GM12878 (cell line): ENCODE data around the gene ZNF512B. TPM values are rescaled to one million over a fixed set of nuclear protein-coding genes. Genes with fewer than 3 reads are reported as not detected.

ENCODE experiments used
- ATAC-seq: fragments of 200-7000 bp; cut with Tn5 transposase; 3 replicates; pipeline ENCODE4 v1.9.1; 2020; ENCODE audit warnings: mild to moderate bottlenecking, moderate library complexity
- BruUV-seq: library from RNA; stranded (reverse); fragments of 400-500 nt; replicated peaks from 2 replicates; lab custom pipeline; 2021; lab: Mats Ljungman, UMichigan
- CTCF ChIA-PET: fragments of 300-600 bp; sonication (Branson Sonifier 250); formaldehyde crosslinking; extraction: SDS; loops from one replicate; lab custom pipeline; 2021; ENCODE audit warnings: inconsistent platforms; lab: Yijun Ruan, JAX
- POLR2A ChIA-PET: fragments of 350-600 bp; formaldehyde crosslinking; extraction: SDS; loops from one replicate; lab custom pipeline; 2021; ENCODE audit warnings: inconsistent platforms; lab: Charles Lee
- RAD21 ChIA-PET: fragments of 300-600 bp; sonication (Branson Sonifier 250); formaldehyde crosslinking; loops from one replicate; lab custom pipeline; 2023; ENCODE audit warnings: antibody characterized with exemption; ENCODE audit not compliant: unreplicated experiment; lab: Charles Lee
- SMC1A ChIA-PET: fragments of 300-600 bp; sonication (Branson Sonifier 250); formaldehyde crosslinking; loops from one replicate; lab custom pipeline; 2023; ENCODE audit not compliant: unreplicated experiment, uncharacterized antibody; lab: Charles Lee
- DNase-seq: peaks from one replicate; pipeline ENCODE4 v3.0.0-alpha.2; 2011; ENCODE audit warnings: low read depth, low spot score
- FAIRE-seq: peaks from 3 replicates; lab custom pipeline; 2011; peaks lifted over from hg19 to GRCh38; lab: Jason Lieb, UNC
- H2AFZ ChIP-seq: 2 replicates; pipeline ENCODE4 v1.6.0; 2011; ENCODE audit warnings: low read depth, low read length, control low read depth; ENCODE audit not compliant: control insufficient read depth
- H3K27ac ChIP-seq: 2 replicates; pipeline ENCODE4 v1.5.1; 2011; ENCODE audit warnings: control low read depth; ENCODE audit not compliant: control insufficient read depth, insufficient read depth
- H3K27me3 ChIP-seq, 2 experiments: replicated peaks in 1 of 2; 2 replicates each; pipeline versions ENCODE4 v1.6.0 to v1.6.1; 2011; ENCODE audit warnings: low read length in 1 of 2; ENCODE audit not compliant: control insufficient read depth in 2 of 2, insufficient read depth in 2 of 2
- H3K36me3 ChIP-seq, 2 experiments: 2 replicates each; pipeline ENCODE4 v1.5.1; 2011; ENCODE audit warnings: low read length in 1 of 2; ENCODE audit not compliant: control insufficient read depth in 2 of 2, insufficient read depth in 2 of 2
- H3K4me1 ChIP-seq: 2 replicates; pipeline ENCODE4 v1.6.1; 2011; ENCODE audit warnings: mild to moderate bottlenecking, low read length, moderate library complexity, mixed read lengths; ENCODE audit not compliant: control insufficient read depth, insufficient read depth
- H3K4me2 ChIP-seq: 2 replicates; pipeline ENCODE4 v1.6.0; 2011; ENCODE audit warnings: control low read depth; ENCODE audit not compliant: control insufficient read depth, insufficient read depth
- H3K4me3 ChIP-seq: fragments of 200-600 bp; sonication (generic); 2 replicates; pipeline ENCODE4 v1.5.1; 2016
- H3K79me2 ChIP-seq: 2 replicates; pipeline ENCODE4 v1.6.0; 2011; ENCODE audit warnings: low read length; ENCODE audit not compliant: control insufficient read depth, insufficient read depth
- H3K9ac ChIP-seq: 2 replicates; pipeline ENCODE4 v1.8.0; 2011; ENCODE audit warnings: low read length, control low read depth, mixed read lengths; ENCODE audit not compliant: control insufficient read depth, insufficient read depth
- H3K9me3 ChIP-seq: replicated peaks from 3 replicates; pipeline ENCODE4 v1.5.1; 2011; ENCODE audit warnings: mild to moderate bottlenecking, low read length; ENCODE audit not compliant: control insufficient read depth, insufficient read depth
- H4K20me1 ChIP-seq: 2 replicates; pipeline ENCODE4 v1.6.0; 2011; ENCODE audit not compliant: control insufficient read depth, insufficient read depth
- CBX5 ChIP-seq: sonication (generic); IDR thresholded peaks from 2 replicates; pipeline ENCODE4 v1.6.1; 2016; ENCODE audit warnings: low read depth, moderate library complexity, mild to moderate bottlenecking, inconsistent platforms
- CEBPZ ChIP-seq: fragments of 150-350 bp; IDR thresholded peaks from 2 replicates; pipeline ENCODE4 v1.6.1; 2016; ENCODE audit warnings: low read depth, low read length
- EED ChIP-seq: sonication (generic); IDR thresholded peaks from 2 replicates; pipeline ENCODE4 v1.6.1; 2016; ENCODE audit warnings: antibody characterized with exemption, low read depth
- EZH2 ChIP-seq: IDR thresholded peaks from 2 replicates; pipeline ENCODE4 v1.6.1; 2012; ENCODE audit warnings: low read depth, mild to moderate bottlenecking, control low read depth, inconsistent platforms, low read length, borderline replicate concordance; ENCODE audit not compliant: control insufficient read depth
- FOS ChIP-seq: IDR thresholded peaks from 3 replicates; pipeline ENCODE4 v1.6.1; 2011; ENCODE audit warnings: borderline replicate concordance; ENCODE audit not compliant: insufficient read length; ENCODE audit errors: extremely low read depth
- KDM1A ChIP-seq: fragments of 200-600 bp; sonication (generic); IDR thresholded peaks from 2 replicates; pipeline ENCODE4 v1.6.1; 2016; ENCODE audit warnings: borderline replicate concordance
- MTA2 ChIP-seq: fragments of 450-650 bp; IDR thresholded peaks from 2 replicates; pipeline ENCODE4 v1.6.1; 2016; ENCODE audit warnings: low read depth, mild to moderate bottlenecking, moderate library complexity
- NR2C1 ChIP-seq: fragments of 450-650 bp; IDR thresholded peaks from 2 replicates; pipeline ENCODE4 v1.6.1; 2017; ENCODE audit warnings: antibody characterized with exemption, mild to moderate bottlenecking, moderate library complexity
- RAD21 ChIP-seq: IDR thresholded peaks from 2 replicates; pipeline ENCODE4 v1.6.1; 2011; ENCODE audit warnings: mild to moderate bottlenecking, low read depth, low read length, moderate library complexity; ENCODE audit not compliant: insufficient read depth
- RBBP5 ChIP-seq: fragments of 200-600 bp; sonication (generic); conservative IDR thresholded peaks from 2 replicates; pipeline ENCODE4 v1.6.1; 2016
- REST ChIP-seq: IDR thresholded peaks from 2 replicates; pipeline ENCODE4 v1.6.1; 2012; ENCODE audit warnings: mild to moderate bottlenecking, low read depth, low read length
- SP1 ChIP-seq: IDR thresholded peaks from one replicate; pipeline ENCODE4 v1.6.1; 2011; ENCODE audit warnings: low read depth, low read length
- SREBF2 ChIP-seq: IDR thresholded peaks from 2 replicates; pipeline ENCODE4 v1.6.1; 2012; ENCODE audit warnings: mild to moderate bottlenecking, low read length
- TCF7 ChIP-seq: IDR thresholded peaks from 2 replicates; pipeline ENCODE4 v1.6.1; 2014; ENCODE audit warnings: antibody characterized with exemption, borderline replicate concordance
- USF1 ChIP-seq: IDR thresholded peaks from 2 replicates; pipeline ENCODE4 v1.6.1; 2011; ENCODE audit warnings: borderline replicate concordance, low read depth, mild to moderate bottlenecking, moderate library complexity, mixed read lengths, low read length; ENCODE audit not compliant: insufficient read depth; ENCODE audit errors: extremely low read length
- WGBS: methylation state at CpG from one replicate; pipeline ENCODE4 v1.1.6; 2016; ENCODE audit warnings: low lambda C conversion rate; ENCODE audit not compliant: insufficient replicate concordance, insufficient coverage; ENCODE audit errors: missing lambda C conversion rate; 5-methylcytosine and 5-hydroxymethylcytosine counted together
- in situ Hi-C: fragments of 300-500 bp; cut with MboI; formaldehyde crosslinking; loops from 9 replicates; pipeline ENCODE4 v1.14.3; 2018; ENCODE audit warnings: mixed read lengths
- intact Hi-C: fragments of 100-400 bp; cut with micrococcal nuclease; formaldehyde crosslinking; loops from one replicate; pipeline ENCODE4 v1.14.2; 2022; ENCODE audit not compliant: unreplicated experiment
- polyA plus RNA-seq, 11 experiments: library from polyadenylated mRNA; depleted of rRNA in 4 of 11; unstranded in 6 of 11; stranded (reverse) in 5 of 11; fragments of >200 nt; fragmentation: Nextera tagmentation in 4 of 11; fragmentation: Illumina TruSeq in 1 of 11; extraction: Ambion mirVana in 4 of 11; extraction: Trizol in 1 of 11; gene quantifications; 1 replicate in 1 of 11; 2 replicates in 10 of 11; pipeline versions ENCODE4 v1.2.1 to v1.2.3, GENCODE V29; 2011 to 2016; ENCODE audit warnings: inconsistent platforms in 2 of 11, missing spikeins in 2 of 11, low read depth in 1 of 11
- total RNA-seq, 4 experiments: library from RNA; depleted of rRNA in 3 of 4; stranded (reverse); fragments of >200 nt in 3 of 4; fragmentation: Illumina TruSeq in 1 of 4; extraction: Trizol in 1 of 4; gene quantifications; 2 replicates each; pipeline versions ENCODE4 v1.2.1 to v1.2.3, GENCODE V29; 2013 to 2021

ZNF512B gene
- total and polyA plus RNA-seq, 10 of the 15 experiments (the other 5 are each of a cell fraction or from before 2014, with no cell fraction given): 0.06 to 23.9 (median 4.0) TPM

GRCh38 chr20:63955281-63955826, 14.4 kb downstream of the ZNF512B start:
- peak overlapping the region; percentile 83 for H3K27ac ChIP-seq
- peak overlapping the region; percentile 81 for H3K4me3 ChIP-seq
- CTCF ChIA-PET: interaction anchor here (1.2 to 1.9 kb wide), 2 partner anchors 18 to 248 kb away, joined by 4 to 7 read pairs; partner anchors contain the start of genes ARFRP1 and ZGPAT
- no peaks in the 10 kb centered on the region for H3K27me3 ChIP-seq
- BruUV-seq: TSS peak; percentile 30
- H3K79me2 ChIP-seq: peaks cover 38% of the 10 kb centered on the region
- in situ Hi-C loops (no loop called here), intact Hi-C loops (loop anchor here (5.0 kb wide), 1 partner anchor 102 kb away; no protein-coding TSS in a partner anchor)
- ATAC-seq (peak; percentile 45), FAIRE-seq (no peak), DNase-seq (no peak)
- RAD21 ChIA-PET: interaction anchor here (2.2 kb wide), 1 partner anchor 84 kb away, joined by 10 read pairs; no protein-coding TSS in a partner anchor
- under 1% methylated on average over 29 of the region's 31 CpGs for WGBS
- no peaks in the 10 kb centered on the region; a peak in 2 of 4 replicates for H3K36me3 ChIP-seq
- H3K4me2 ChIP-seq: peak overlapping the region; percentile 78
- H3K9me3 ChIP-seq: no peaks in the 10 kb centered on the region
- POLR2A ChIA-PET: interaction anchor here (1.1 to 1.2 kb wide), 2 partner anchors 297 to 314 kb away, joined by 3 read pairs; partner anchors contain the start of gene RTEL1
- H3K4me1 ChIP-seq: peaks cover 10% of the 10 kb centered on the region
- no peak overlapping the region; the same call in 1 of the 2 replicates for H2AFZ ChIP-seq
- H3K9ac ChIP-seq: peak overlapping the region; percentile 90
- SMC1A ChIA-PET: interaction anchor here (0.7 to 2.7 kb wide), 3 partner anchors 18 to 246 kb away, joined by 3 to 7 read pairs (median 3); no protein-coding TSS in a partner anchor
- peaks cover 3% of the 10 kb centered on the region; the same call in 1 of the 2 replicates for H4K20me1 ChIP-seq
- TF ChIP-seq CEBPZ (no peak), KDM1A (no peak), SREBF2 (no peak), EED (no peak), TCF7 (no peak), EZH2 (no peak), REST (no peak), MTA2 (no peak), FOS (no peak), CBX5 (no peak), SP1 (no peak), RAD21 (peak; percentile 33; the same call in 1 of the 2 replicates), USF1 (no peak), NR2C1 (no peak), RBBP5 (no peak)
